Parathyroid adenoma (tissue), 2 donors: ENCODE results near the gene EXOC3L1.

Experiments
- H2AFZ ChIP-seq: fragments of 300-600 bp; sonication (generic); one replicate; pipeline ENCODE4 v1.7.0; 2017; ENCODE audit warnings: antibody characterized with exemption, mild to moderate bottlenecking
- H3K27ac ChIP-seq: fragments of 300-600 bp; sonication (generic); one replicate; pipeline ENCODE4 v1.7.0; 2017
- H3K27me3 ChIP-seq: fragments of 300-600 bp; sonication (generic); one replicate; pipeline ENCODE4 v1.7.0; 2017; ENCODE audit warnings: low read length; ENCODE audit not compliant: control insufficient read depth, insufficient read depth
- H3K36me3 ChIP-seq: fragments of 300-600 bp; sonication (generic); one replicate; pipeline ENCODE4 v1.7.0; 2017; ENCODE audit warnings: low read length; ENCODE audit not compliant: control insufficient read depth, insufficient read depth
- H3K4me1 ChIP-seq: fragments of 300-600 bp; sonication (generic); one replicate; pipeline ENCODE4 v1.7.0; 2017; ENCODE audit warnings: control low read depth
- H3K4me2 ChIP-seq: fragments of 300-600 bp; sonication (generic); one replicate; pipeline ENCODE4 v1.7.0; 2017; ENCODE audit warnings: low read length
- H3K4me3 ChIP-seq: fragments of 300-600 bp; sonication (generic); one replicate; pipeline ENCODE4 v1.7.0; 2017; ENCODE audit warnings: low read depth, low read length
- H3K79me2 ChIP-seq: fragments of 300-600 bp; sonication (generic); one replicate; pipeline ENCODE4 v1.7.0; 2017; ENCODE audit warnings: control low read depth
- H3K9ac ChIP-seq: fragments of 300-600 bp; sonication (generic); one replicate; pipeline ENCODE4 v1.7.0; 2017; ENCODE audit warnings: mild to moderate bottlenecking
- H3K9me3 ChIP-seq: fragments of 300-600 bp; sonication (generic); one replicate; pipeline ENCODE4 v1.7.0; 2017; ENCODE audit warnings: low read length; ENCODE audit not compliant: control insufficient read depth
- TF ChIP-seq, protein P1 (sequence below): fragments of 300-600 bp; sonication (generic); IDR thresholded peaks from one replicate; pipeline ENCODE4 v1.7.0; 2017; ENCODE audit warnings: antibody characterized with exemption, mild to moderate bottlenecking
- donor health status: primary hyperparathyroidism.

The EXOC3L1 gene

DNA sequence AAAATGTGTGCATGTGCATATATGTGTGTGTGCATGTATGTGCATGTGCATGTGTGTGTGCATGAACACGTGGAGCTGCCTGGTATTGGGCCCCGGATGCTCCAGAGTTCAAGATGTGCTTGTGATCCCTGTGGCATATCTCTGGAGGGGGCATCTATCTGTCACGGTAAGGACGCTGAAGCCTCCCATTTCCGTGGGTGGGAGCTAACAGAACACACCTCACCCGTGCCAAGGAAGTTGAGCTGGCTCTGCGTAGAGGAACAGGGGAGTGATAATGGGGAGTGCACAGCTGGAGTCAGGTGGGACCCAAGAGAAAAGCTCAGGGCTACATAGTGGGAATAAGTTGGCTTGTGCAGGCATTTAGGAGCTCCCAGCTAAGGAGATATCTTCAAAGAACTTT is 21.7 kb upstream of the EXOC3L1 start:
- Histone ChIP-seq H3K27ac (peak overlapping the region; percentile 86), H3K9me3 (no peaks in the 10 kb centered on the region), H3K9ac (no peak overlapping the region), H2AFZ (no peak overlapping the region), H3K79me2 (no peaks in the 10 kb centered on the region), H3K4me1 (peaks cover 30% of the 10 kb centered on the region), H3K36me3 (no peaks in the 10 kb centered on the region), H3K27me3 (no peaks in the 10 kb centered on the region), H3K4me2 (no peak overlapping the region), H3K4me3 (no peak overlapping the region)
- TF ChIP-seq, protein P1, sequence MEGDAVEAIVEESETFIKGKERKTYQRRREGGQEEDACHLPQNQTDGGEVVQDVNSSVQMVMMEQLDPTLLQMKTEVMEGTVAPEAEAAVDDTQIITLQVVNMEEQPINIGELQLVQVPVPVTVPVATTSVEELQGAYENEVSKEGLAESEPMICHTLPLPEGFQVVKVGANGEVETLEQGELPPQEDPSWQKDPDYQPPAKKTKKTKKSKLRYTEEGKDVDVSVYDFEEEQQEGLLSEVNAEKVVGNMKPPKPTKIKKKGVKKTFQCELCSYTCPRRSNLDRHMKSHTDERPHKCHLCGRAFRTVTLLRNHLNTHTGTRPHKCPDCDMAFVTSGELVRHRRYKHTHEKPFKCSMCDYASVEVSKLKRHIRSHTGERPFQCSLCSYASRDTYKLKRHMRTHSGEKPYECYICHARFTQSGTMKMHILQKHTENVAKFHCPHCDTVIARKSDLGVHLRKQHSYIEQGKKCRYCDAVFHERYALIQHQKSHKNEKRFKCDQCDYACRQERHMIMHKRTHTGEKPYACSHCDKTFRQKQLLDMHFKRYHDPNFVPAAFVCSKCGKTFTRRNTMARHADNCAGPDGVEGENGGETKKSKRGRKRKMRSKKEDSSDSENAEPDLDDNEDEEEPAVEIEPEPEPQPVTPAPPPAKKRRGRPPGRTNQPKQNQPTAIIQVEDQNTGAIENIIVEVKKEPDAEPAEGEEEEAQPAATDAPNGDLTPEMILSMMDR: no peak

DNA sequence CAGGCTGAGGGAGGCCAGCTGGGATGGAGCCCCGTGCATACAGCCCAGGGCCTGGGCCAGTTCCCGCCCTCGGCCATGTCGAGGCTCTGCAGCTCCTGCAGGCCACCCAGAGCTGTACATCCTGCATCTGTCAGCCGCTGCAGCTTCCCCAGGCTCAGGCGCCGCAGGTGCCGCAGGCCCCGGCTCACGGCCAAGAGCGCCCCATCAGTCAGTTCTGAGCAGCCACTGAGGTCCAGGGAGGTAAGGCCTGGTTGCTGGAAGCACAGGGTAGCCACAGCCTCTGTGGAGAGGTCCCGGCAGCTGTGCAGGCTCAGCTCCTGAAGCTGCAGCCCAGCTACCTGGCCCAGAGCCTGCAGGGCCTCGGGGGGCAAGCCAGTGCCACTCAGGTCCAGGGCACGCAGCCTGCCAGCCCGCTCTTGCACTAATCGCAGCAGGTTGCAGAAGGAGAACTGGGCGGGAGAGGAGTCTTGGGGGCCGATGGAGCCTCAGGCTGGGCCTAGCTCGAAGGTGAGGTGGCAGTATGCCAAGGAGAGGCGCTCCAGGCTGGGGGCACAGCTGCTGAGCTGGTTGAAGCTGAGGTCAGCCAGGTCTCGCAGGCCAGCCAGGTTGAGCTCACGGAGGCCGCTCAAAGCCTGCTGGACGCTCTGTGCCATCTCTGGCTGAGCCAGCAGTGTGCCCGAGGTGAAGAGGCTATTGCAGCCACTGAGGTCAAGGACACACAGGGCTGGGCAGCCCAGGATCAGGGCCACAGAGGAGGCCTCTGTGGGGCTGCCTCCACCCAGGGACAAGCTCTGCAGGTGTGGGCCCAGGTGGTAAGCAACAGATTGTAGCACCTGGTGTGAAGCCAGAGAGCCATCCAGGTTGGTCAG is 20.4 kb upstream of the EXOC3L1 start:
- H3K36me3 ChIP-seq: no peaks in the 10 kb centered on the region
- peaks cover 30% of the 10 kb centered on the region for H3K4me1 ChIP-seq
- no peak overlapping the region for H3K4me2 ChIP-seq
- H3K9me3 ChIP-seq: no peaks in the 10 kb centered on the region
- H3K27ac ChIP-seq: peak overlapping the region; percentile 86
- H3K27me3 ChIP-seq: no peaks in the 10 kb centered on the region
- H3K9ac ChIP-seq: no peak overlapping the region
- TF ChIP-seq, protein P1: no peak
- no peaks in the 10 kb centered on the region for H3K79me2 ChIP-seq
- peak overlapping the region; percentile 72 for H2AFZ ChIP-seq
- H3K4me3 ChIP-seq: no peak overlapping the region

DNA sequence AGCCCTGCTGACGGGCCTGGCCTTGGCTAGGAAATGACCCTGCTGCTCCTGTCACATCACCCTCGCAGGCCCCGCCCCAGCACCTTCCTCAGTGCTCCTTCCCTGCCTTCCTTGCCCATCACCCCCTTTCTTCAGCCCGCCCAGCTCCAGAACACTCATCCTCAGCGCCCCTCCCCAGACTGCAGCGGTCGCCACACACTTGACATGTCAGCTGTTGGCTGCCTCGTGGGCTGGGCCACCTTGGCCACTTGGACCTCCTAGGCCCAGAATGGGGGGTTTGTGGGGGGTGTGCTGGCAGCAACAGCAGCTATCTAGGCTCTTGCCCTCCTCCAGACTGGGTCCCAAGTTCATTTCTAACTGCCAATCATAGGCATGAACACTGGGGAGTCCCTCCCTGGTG is 19.6 kb upstream of the EXOC3L1 start:
- TF ChIP-seq, protein P1: no peak
- no peak overlapping the region for H3K9ac ChIP-seq
- no peaks in the 10 kb centered on the region for H3K27me3 ChIP-seq
- no peaks in the 10 kb centered on the region for H3K9me3 ChIP-seq
- peaks cover 33% of the 10 kb centered on the region for H3K4me1 ChIP-seq
- H2AFZ ChIP-seq: no peak overlapping the region
- H3K79me2 ChIP-seq: no peaks in the 10 kb centered on the region
- H3K27ac ChIP-seq: peak overlapping the region; percentile 86
- no peaks in the 10 kb centered on the region for H3K36me3 ChIP-seq
- H3K4me2 ChIP-seq: no peak overlapping the region
- H3K4me3 ChIP-seq: no peak overlapping the region

DNA sequence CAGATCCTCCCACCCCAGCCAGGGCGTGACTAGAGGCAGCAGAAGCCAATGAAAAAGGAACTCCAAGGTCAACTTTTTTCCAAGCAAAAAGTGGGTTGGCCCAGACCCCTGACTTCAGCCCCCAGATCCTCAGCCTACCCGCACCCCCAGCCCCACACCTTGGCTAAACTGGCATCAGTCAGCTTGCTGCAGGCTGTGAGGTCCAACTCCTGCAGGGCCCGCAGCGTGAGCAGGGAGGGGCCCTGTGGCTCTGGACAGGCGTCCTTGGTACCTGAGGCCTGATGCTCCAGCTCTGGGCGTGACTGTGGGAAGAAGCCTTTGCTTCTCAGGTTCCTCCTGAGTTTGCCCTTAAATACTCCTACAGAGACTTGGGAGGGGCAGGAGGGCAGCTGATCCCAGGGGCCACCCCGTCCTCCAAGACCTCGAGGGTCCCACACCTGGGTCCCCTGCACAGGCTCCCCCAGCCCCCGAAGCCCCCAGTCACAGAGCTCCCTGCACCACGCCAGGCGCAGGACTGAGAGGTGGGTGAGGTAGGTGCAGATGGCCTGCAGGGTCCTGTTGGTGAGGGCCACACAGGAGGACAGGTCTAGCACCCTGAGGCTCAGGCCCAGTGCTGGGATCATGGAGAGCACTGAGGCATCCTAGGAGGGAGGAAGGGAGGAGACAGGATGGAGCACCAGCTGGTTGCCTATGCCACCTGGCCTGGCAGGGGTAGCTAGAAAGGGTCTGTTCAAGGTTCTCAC is 18.4 kb upstream of the EXOC3L1 start:
- Histone ChIP-seq H3K4me2 (no peak overlapping the region), H3K9me3 (no peaks in the 10 kb centered on the region), H3K9ac (no peak overlapping the region), H3K79me2 (no peaks in the 10 kb centered on the region), H3K4me3 (no peak overlapping the region), H3K27ac (no peak overlapping the region), H3K36me3 (no peaks in the 10 kb centered on the region), H3K27me3 (no peaks in the 10 kb centered on the region), H3K4me1 (peaks cover 45% of the 10 kb centered on the region), H2AFZ (no peak overlapping the region)
- TF ChIP-seq, protein P1: no peak
